GM19397 (cell line): ENCODE measurements around the gene BCLAF3.

ENCODE experiments used
- ATAC-seq: cut with Tn5 transposase; IDR thresholded peaks from one replicate; pipeline ENCODE4 v1.9.1; 2021; ENCODE audit warnings: mild to moderate bottlenecking, moderate library complexity; ENCODE audit not compliant: unreplicated experiment

The BCLAF3 gene

DNA sequence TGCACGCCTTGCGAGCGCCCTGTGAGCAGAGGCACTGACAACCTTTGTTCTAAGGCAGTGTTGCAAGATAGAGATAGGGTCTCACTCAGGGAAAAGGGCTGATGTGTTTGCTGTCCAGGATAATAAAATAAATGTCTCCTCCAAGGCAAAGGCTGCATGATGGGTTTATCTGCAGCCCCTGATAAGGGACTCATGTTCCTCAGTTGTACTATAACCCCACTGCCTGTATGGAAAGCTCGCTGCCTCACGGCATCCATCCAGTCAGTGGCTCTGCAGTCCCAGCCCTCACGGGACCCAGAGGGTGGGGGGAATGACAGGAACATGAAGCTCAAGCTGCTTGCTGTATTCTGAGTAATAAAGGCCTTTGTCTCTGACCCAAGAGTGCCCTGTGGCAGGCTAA lies 22.6 kb downstream of the BCLAF3 start:
- no peak for ATAC-seq

DNA sequence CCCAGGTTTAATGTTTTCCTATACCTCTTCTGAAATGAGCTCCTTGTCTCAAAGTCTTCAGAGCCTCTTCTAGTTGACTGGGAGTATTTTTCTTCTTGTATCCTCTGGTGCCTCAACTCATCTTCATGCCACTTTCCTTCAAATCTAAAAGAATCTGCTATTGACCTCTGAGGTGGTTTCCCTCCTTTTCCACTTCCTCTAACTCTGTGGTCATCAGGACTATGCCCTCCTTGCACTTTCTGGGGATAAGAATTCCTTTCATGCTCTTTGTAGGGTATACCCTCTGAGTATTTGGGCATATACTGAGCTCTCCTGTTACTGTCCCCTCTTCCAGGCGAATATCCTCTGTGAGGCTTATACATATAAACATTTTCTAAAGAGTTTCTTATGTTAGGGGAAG lies 24.8 kb downstream of the BCLAF3 start:
- no peak for ATAC-seq

DNA sequence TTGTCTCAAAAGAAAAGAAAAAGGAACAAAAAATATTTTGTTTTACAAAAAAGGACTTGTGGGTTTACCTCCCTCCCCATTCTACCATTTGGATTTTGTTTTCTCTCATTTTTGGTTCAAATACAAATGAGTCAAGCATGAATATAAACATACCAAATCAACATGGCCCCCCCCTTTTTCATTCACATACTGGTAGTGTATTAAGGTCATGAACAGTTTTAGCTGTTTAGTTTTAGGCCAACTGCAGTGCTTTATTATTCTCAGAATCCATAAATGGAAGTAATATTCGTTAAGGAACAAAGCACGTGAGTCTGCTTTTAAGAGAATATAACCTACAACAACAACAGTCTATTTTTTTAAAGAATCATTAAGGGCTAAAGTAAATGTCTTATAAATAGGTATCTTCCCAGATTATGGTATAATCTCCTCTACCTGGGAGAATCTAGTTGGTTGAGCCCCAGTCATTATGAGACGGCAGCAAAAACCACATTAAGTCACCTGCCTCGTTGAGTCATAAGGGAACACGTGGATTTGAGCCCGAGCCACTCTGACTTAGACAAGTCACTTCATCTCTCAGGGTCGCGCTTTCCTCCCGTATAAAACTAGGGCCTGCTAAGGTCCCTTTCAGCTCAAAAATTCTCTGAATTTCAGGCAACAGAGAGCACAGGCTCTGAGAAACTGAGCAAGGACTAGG lies 26.7 kb downstream of the BCLAF3 start:
- ATAC-seq = no peak

DNA sequence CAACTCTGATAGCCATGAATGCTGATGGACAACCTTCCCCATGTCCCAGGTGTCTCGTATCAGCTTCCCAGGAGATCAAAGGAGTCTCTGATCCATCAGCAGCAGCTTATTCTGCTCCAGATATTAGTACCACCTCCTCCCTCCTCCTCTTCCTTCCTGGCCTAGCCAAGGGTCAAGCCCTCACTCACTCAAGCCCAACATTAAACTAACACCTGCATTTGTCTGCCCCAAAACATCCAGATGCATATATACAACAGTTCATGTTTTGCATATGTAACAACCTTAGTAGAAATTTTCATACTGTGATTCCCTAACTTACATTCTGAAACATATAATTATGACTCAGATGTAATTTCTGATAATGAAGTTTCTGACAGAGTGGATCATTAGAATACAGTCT lies 29.9 kb downstream of the BCLAF3 start:
- no peak for ATAC-seq

DNA sequence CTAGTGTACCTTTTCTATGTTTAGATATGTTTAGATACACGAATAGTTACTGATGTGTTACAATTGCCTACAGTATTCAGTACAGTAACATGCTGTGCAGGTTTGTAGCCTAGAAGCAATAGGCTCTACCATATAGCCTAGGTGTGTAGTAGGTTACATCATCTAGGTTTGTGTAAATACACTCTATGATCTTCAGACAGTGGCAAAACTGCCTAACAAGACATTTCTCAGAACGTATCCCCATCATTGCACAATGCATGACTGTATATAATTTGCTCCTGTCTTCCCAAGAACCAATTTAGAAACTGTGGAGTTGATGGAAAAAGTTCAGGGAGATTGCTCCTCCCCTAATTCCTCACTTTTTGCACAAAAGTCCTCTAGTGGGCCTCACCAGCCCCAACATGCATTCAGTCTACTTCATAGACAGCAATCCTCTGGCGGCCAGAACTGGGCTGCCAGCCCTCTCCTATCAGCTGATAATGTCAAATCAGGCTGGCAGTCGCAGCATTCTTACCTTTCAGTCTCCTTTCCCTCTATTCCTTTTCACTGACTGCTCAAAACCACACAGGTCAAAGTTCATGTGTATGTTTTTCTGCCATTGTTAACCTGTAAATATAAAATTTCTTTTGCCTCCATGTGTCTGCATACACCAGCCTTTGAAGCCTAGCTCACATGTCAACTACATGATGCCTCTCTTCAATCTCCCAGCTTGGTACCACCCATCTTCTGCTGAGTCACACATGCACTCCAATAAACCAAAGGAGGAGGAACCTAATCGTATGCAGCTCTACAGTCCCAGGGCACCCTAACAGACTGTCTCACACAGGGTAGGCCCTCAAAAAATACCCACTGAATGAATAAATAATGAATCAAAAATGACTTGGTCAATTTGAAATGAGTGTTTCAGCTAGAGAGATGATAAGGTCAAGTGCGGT lies 32.0 kb downstream of the BCLAF3 start:
- no peak for ATAC-seq

DNA sequence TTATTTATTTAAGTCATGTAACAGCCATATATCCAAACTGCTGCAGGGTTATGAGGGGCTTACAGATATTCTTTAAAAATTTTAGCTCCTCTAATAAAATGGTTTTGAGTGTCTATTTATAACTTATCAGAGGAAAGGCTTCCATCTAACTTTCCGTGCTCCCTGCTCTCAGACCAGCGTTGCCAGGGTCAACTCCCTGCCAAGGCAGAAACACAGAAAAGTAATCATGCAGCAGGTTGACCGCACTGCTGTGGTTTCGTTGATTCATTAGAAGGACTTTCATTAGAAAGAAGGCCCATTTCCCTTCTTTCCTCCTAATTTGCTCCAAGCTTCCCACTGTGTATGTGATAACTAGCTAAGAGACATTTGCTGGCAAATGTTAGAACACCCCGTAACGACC lies 33.9 kb downstream of the BCLAF3 start:
- no peak for ATAC-seq

DNA sequence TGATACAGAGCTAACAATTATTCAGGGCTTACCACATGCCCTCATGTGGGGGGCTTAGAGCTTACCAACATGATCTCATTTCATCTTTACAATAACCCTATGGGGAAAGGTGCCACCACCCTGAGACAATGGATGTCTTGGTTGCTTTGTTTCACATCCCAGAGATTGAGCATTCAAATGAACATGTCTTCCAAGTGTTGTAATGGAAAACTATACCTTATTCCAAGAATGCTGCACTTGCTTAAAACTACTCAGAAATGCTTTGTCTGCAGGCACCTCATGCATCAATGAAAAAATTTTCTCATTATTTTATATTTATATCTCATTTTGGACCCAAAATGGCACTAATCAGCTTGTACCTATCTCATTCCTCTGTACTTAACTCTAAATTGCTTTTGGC lies 34.6 kb downstream of the BCLAF3 start:
- no peak for ATAC-seq

DNA sequence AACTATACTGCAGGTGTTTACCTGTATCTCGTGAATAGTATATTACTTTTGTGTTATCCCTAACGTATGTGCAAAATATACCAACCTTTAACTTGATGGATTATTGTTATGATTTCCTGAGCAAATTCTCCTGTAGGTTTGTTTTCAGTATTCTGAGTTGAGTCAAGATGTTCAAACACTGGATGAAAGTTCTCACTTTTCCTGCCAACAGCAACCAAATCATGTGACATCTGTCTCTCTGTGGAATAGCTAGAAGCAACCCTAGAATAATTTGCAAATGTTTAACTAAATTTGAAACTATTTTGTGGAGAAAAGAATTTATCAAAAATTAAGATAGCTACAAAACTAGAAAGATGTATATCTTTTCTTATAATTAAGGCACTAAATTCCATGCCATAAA lies 35.6 kb downstream of the BCLAF3 start:
- ATAC-seq = no peak

DNA sequence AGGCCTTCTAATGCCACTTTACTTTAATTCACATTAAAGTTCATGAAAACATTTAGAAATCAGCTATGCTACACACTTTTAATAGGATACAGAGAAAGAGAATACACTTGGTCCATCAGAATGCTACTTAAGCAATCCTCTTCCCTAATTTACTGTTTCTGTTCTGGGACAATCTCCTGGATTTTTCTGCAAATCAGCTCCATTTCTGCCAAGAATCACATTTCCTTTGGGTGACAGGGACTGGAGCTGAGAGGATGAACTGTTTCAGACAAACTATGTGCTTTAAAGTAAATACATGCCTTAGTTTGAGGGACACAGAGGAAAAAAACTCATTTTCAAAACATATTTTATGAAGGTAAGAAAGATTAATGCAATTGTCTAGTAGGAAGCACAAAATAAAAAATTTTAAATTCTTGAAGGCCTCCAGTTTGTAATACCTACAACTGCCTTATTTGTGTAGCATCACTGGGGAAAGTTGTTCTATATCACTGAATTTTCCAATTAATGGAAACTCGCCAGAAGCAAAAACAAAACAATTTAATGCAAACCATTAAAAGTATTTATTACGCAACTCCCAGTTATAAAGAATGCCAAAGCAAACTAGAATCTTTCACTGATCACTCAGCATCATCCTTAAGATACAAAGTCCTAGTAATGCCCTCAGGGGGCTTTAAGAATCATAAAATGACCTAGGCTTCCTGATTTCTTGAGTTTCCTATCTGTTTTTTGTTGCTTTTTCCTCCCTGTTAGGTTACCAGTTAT lies 36.3 kb downstream of the BCLAF3 start:
- no peak for ATAC-seq

DNA sequence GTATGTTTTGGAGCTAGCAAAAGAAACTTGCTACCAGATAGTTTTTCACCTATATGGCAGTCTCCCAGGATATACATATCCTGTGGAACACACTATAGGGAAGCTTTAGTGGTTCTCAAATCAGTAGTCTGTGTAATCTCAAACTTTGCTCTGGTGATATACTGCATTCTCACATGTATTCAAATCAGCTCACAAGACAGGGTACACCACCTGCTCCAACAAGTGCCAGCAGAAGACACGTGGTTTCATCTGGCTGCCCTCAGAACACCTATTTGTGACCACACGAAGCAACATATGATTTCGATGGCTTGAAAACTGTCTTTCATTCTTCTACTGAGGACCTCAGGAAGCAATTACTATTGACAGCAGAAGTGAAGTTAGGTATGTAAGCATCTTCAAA lies 37.7 kb downstream of the BCLAF3 start:
- no peak for ATAC-seq

DNA sequence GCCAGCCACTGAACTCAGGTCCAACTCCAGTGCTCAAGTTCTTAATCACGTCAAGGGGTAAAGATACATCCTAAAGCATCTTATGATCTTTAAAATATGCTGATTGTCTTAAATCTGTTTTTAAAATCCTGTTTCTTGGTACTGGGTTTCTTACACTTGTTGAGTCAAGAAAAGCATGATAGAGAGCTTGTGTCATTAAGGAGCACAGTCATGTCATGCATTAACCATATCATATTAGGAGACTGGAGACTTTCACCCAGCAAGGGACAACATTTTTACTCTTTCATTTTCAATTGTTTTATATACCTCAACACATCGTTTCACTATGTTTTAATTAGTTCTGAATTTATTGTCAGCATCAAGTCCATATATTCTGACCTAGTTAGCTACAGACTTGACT lies 41.5 kb downstream of the BCLAF3 start:
- no peak for ATAC-seq

DNA sequence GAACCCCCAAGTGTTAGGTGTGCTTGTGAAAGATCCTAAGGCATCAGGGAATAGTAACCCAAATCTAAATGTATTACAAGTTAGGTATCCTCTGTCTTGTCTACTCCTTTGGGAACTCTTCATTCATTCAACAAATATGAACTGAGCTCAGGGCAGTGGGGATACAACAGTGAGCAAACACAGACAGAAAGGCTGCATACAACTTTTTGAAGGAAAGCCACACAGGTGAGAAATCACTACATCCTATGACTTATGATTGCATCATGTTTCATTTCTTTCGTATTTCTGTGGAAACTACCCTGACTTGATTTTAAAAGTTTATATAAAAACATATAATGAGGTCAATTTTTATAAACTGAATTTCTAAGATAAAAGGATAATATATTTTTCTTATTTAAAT lies 43.2 kb downstream of the BCLAF3 start:
- ATAC-seq = no peak
